Neural progenitor cell (in vitro differentiated cells): Measurements from ENCODE around the gene CALHM3. TPM values are rescaled to one million over a fixed set of nuclear protein-coding genes. Genes with fewer than 3 reads are reported as not detected.

Source experiments
- DNase-seq: peaks from one replicate; pipeline ENCODE4 v3.0.0-alpha.2; 2016; ENCODE audit warnings: low spot score
- H2AFZ ChIP-seq: fragments of 200-600 bp; sonication (generic); replicated peaks from 2 replicates; pipeline ENCODE4 v1.6.1; 2016; ENCODE audit warnings: antibody characterized with exemption
- H3F3A ChIP-seq: fragments of 200-600 bp; sonication (generic); 2 replicates; pipeline ENCODE4 v1.6.1; 2016; ENCODE audit warnings: antibody characterized with exemption, low read depth
- H3K27ac ChIP-seq: fragments of 200-600 bp; sonication (generic); 2 replicates; pipeline ENCODE4 v1.5.1; 2016; ENCODE audit warnings: mild to moderate bottlenecking
- H3K27me3 ChIP-seq: fragments of 200-600 bp; sonication (generic); 2 replicates; pipeline ENCODE4 v1.6.1; 2016; ENCODE audit warnings: mild to moderate bottlenecking, moderate library complexity
- H3K36me3 ChIP-seq: fragments of 200-600 bp; sonication (generic); 2 replicates; pipeline ENCODE4 v1.5.1; 2016
- H3K4me1 ChIP-seq: fragments of 200-600 bp; sonication (generic); 2 replicates; pipeline ENCODE4 v1.6.1; 2016; ENCODE audit warnings: mixed run types
- H3K4me2 ChIP-seq: fragments of 200-600 bp; sonication (generic); 2 replicates; pipeline ENCODE4 v1.6.1; 2016
- H3K4me3 ChIP-seq: fragments of 200-600 bp; sonication (generic); 2 replicates; pipeline ENCODE4 v1.5.1; 2016
- H3K79me2 ChIP-seq: fragments of 200-600 bp; sonication (generic); 2 replicates; pipeline ENCODE4 v1.6.1; 2016; ENCODE audit warnings: low read depth
- H3K9ac ChIP-seq: fragments of 200-600 bp; sonication (generic); 2 replicates; pipeline ENCODE4 v1.6.1; 2016
- H3K9me3 ChIP-seq: fragments of 200-600 bp; sonication (generic); 2 replicates; pipeline ENCODE4 v1.5.1; 2016; ENCODE audit warnings: low read depth
- H4K20me1 ChIP-seq: fragments of 200-600 bp; sonication (generic); 2 replicates; pipeline ENCODE4 v1.6.1; 2016; ENCODE audit warnings: low read depth
- H3K27ac Mint-ChIP-seq: 3 replicates; pipeline ENCODE4 v1.8.0; 2021; ENCODE audit warnings: mixed read lengths
- H3K27me3 Mint-ChIP-seq: 2 replicates; pipeline ENCODE4 v1.8.0; 2022; ENCODE audit warnings: low read depth, mild to moderate bottlenecking, inconsistent platforms, moderate library complexity, mixed read lengths; ENCODE audit not compliant: insufficient read depth
- H3K36me3 Mint-ChIP-seq: 3 replicates; pipeline ENCODE4 v1.8.0; 2021; ENCODE audit warnings: mixed read lengths
- H3K4me1 Mint-ChIP-seq: 3 replicates; pipeline ENCODE4 v1.8.0; 2021; ENCODE audit warnings: mixed read lengths
- H3K4me3 Mint-ChIP-seq: 3 replicates; pipeline ENCODE4 v1.8.0; 2021; ENCODE audit warnings: mild to moderate bottlenecking, moderate library complexity, mixed read lengths
- H3K9me3 Mint-ChIP-seq: 3 replicates; pipeline ENCODE4 v1.8.0; 2020; ENCODE audit warnings: mixed read lengths
- CTCF ChIP-seq: fragments of 200-600 bp; sonication (generic); IDR thresholded peaks from 2 replicates; pipeline ENCODE4 v1.5.1; 2017; ENCODE audit warnings: antibody characterized with exemption, mild to moderate bottlenecking
- EZH2 ChIP-seq: fragments of 200-600 bp; sonication (generic); IDR thresholded peaks from 2 replicates; pipeline ENCODE4 v1.6.1; 2017; ENCODE audit warnings: antibody characterized with exemption, mild to moderate bottlenecking, moderate library complexity
- EZH2phosphoT487 ChIP-seq: fragments of 200-600 bp; sonication (generic); IDR thresholded peaks from 2 replicates; pipeline ENCODE4 v1.6.1; 2017; ENCODE audit warnings: antibody characterized with exemption
- total RNA-seq: library from RNA; depleted of rRNA; stranded (reverse); fragments of >200 nt; gene quantifications from 2 replicates; pipeline ENCODE4 v1.2.3, GENCODE V29; 2015; ENCODE audit warnings: low replicate concordance

CALHM3 gene
- total RNA-seq, 1 donor from 2014 or later: not detected

GRCh38 chr10:103452506-103453230, 26.4 kb downstream of the CALHM3 start:
- Histone ChIP-seq H3K27me3 (no peaks in the 10 kb centered on the region), H3K4me1 (peaks cover 3% of the 10 kb centered on the region), H2AFZ (peak overlapping the region; percentile 61), H3K4me3 (peak overlapping the region; percentile 41), H3K27ac (no peak overlapping the region), H4K20me1 (no peaks in the 10 kb centered on the region), H3K79me2 (no peaks in the 10 kb centered on the region), H3K36me3 (no peaks in the 10 kb centered on the region), H3F3A (no peaks in the 10 kb centered on the region), H3K4me2 (peak overlapping the region; percentile 73), H3K9me3 (no peaks in the 10 kb centered on the region), H3K9ac (no peak overlapping the region)
- no peak for DNase-seq
- Mint-ChIP-seq H3K27ac (no peak overlapping the region), H3K4me1 (no peaks in the 10 kb centered on the region), H3K4me3 (no peak overlapping the region), H3K36me3 (peaks cover 4% of the 10 kb centered on the region), H3K27me3 (peaks cover 9% of the 10 kb centered on the region), H3K9me3 (no peaks in the 10 kb centered on the region)
- TF ChIP-seq CTCF (no peak), EZH2 (no peak), EZH2phosphoT487 (no peak)

GRCh38 chr10:103451831-103452505, 27.1 kb downstream of the CALHM3 start, which contains the start of gene CALHM2:
TSS of gene CALHM2 (minus strand) at chr10:103452370. CDS start at chr10:103449941, 2,429 bp downstream.
- H3K9me3 Mint-ChIP-seq: no peaks in the 10 kb centered on the region
- no peaks in the 10 kb centered on the region for H3K4me1 Mint-ChIP-seq
- peaks cover 9% of the 10 kb centered on the region for H3K27me3 Mint-ChIP-seq
- Histone ChIP-seq H3K9ac (no peak within 1 kb of the TSS), H3K9me3 (no peaks in the 10 kb centered on the region), H3K27me3 (no peaks in the 10 kb centered on the region), H4K20me1 (no peaks in the 10 kb centered on the region), H3K4me3 (peak within 1 kb of the TSS; percentile 41), H3K4me1 (peaks cover 3% of the 10 kb centered on the region), H3K27ac (no peak within 1 kb of the TSS), H3K4me2 (peak within 1 kb of the TSS; percentile 73), H3K79me2 (no peaks in the 10 kb centered on the region), H3K36me3 (no peaks in the 10 kb centered on the region), H3F3A (no peaks in the 10 kb centered on the region), H2AFZ (peak within 1 kb of the TSS; percentile 61)
- no peak for TF ChIP-seq CTCF
- no peak for TF ChIP-seq EZH2
- TF ChIP-seq EZH2phosphoT487: no peak
- H3K36me3 Mint-ChIP-seq: peaks cover 8% of the 10 kb centered on the region
- no peak within 1 kb of the TSS for H3K4me3 Mint-ChIP-seq
- DNase-seq: peak; percentile 62
- no peak within 1 kb of the TSS for H3K27ac Mint-ChIP-seq

- no peaks in the 10 kb centered on the region for H3K4me1 Mint-ChIP-seq
These were observed 27.8 kb downstream of the CALHM3 start for GRCh38 chr10:103451091-103451813.

More at GRCh38 chr10:103451091-103451813, 27.8 kb downstream of the CALHM3 start:
- Histone ChIP-seq H3K9ac (no peak overlapping the region), H3K4me3 (no peak overlapping the region), H3K4me1 (peaks cover 3% of the 10 kb centered on the region), H4K20me1 (no peaks in the 10 kb centered on the region), H3K27ac (no peak overlapping the region), H2AFZ (peak overlapping the region; percentile 61), H3K27me3 (no peaks in the 10 kb centered on the region), H3K36me3 (no peaks in the 10 kb centered on the region), H3F3A (no peaks in the 10 kb centered on the region), H3K79me2 (no peaks in the 10 kb centered on the region), H3K4me2 (peak overlapping the region; percentile 73), H3K9me3 (no peaks in the 10 kb centered on the region)
- DNase-seq: no peak
- Mint-ChIP-seq H3K9me3 (no peaks in the 10 kb centered on the region), H3K4me3 (no peak overlapping the region), H3K27me3 (peaks cover 12% of the 10 kb centered on the region), H3K36me3 (peaks cover 9% of the 10 kb centered on the region), H3K27ac (peak overlapping the region; percentile 74)
- no peak for TF ChIP-seq CTCF
- no peak for TF ChIP-seq EZH2
- TF ChIP-seq EZH2phosphoT487: no peak
